GM21390 (cell line): ENCODE measurements around the gene ABCA10.

Experiments used
- ATAC-seq: cut with Tn5 transposase; IDR thresholded peaks from one replicate; pipeline ENCODE4 v1.9.1; 2021; ENCODE audit not compliant: unreplicated experiment

ABCA10 gene

DNA sequence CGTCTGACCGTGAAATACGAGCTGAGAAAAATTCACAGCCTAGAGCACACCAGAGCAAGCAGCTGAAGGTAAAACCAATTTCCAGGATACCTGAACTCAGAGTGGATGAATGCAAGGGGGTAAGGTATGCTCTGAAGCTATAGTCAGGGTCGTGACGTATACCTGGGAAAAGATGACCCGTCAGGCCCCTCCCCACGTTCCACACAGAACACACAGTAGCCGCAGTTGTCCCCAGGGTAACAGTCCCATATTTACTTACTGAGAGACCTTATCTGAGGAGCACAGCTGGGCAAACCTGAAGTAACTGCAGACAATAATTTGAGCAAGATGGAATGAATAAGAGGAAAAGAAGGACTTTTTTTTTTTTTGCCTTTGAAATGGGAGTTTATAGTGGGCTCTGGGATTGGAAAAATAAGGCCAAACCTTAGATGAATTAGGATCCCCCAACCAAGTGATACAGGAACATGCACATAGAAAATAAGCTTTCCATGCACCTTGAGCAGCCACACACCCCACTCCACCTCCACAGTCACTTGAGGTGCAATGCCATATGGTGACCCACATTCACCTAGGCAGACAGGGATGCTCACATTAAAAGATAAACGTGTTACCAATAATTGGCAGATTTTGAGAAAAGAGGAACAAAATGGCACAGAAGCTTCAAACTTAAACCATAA, 124.9 kb downstream of the ABCA10 start:
- no peak for ATAC-seq

DNA sequence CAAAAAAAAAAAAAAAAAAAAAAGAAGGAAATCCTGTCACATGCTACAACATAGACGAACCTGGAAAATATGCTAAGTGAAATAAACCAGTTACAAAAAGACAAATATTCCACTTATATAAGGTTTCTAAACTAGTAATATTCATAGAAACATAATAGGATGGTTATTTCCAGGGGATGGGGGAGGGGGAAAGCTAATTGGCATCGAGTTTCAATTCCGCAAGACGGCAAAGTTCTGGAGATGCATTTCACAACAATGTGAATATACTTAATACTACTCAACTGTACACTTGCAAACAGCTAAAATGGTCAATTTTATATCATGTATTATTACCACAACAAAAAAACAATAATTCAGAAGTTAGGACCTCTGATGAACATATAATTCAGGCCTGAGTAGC, 130.0 kb downstream of the ABCA10 start:
- ATAC-seq: no peak
